DMS79 treated with DMSO at 0.1 percent for 48 hours (cell line): ENCODE results near the gene HAGHL.

ENCODE experiments used
- DNase-seq: peaks from one replicate; lab custom pipeline; 2025; lab: John Stamatoyannopoulos, UW

The HAGHL gene

DNA sequence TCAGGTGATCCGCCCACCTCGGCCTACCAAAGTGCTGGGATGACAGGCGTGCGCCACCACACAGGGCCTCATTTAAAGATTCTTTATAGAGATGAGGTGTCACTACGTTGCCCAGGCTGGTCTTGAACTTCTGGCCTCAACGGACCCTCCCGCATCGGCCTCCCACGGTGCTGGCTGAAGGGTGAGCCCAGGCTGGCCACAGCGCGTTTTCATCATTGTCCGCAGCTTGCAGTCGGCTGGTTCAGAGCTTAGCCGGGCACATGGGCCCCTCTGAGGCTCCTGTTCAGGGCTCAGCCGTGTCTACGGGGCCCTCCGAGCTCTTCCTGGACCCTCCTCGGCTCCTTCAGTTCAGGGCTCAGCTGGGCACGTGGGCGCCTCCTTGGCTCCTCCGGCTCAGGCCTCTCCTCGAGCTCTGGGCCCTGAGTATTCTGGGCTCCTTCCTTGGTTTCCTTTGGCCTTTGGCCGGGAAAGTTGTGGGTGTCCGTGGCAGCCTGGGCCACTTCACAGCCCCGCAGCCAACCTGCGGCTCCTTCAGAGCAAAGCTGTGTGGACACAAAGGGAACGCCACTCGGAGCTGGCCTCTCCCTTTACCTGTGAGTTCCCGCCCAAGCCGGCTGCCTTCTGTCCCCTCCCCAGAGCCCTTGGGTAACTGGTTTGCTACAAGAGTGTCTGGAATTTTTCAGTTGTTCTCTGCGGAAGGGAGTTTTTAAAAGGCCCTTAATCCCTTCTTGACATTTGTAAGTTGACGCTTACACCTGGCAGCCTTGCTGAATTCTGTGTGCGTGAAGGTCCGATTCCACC, 32.4 kb downstream of the HAGHL start:
- peak; percentile 17 for DNase-seq

GRCh38 chr16:760065-760464, 33.2 kb downstream of the HAGHL start:
- DNase-seq, result no peak

- DNase-seq, result no peak
These were observed 33.8 kb downstream of the HAGHL start, which contains the start of gene MSLN for GRCh38 chr16:760545-761343. Gene MSLN (plus strand): TSS chr16:760734. CDS start chr16:762681, 1,947 bp downstream.

DNA sequence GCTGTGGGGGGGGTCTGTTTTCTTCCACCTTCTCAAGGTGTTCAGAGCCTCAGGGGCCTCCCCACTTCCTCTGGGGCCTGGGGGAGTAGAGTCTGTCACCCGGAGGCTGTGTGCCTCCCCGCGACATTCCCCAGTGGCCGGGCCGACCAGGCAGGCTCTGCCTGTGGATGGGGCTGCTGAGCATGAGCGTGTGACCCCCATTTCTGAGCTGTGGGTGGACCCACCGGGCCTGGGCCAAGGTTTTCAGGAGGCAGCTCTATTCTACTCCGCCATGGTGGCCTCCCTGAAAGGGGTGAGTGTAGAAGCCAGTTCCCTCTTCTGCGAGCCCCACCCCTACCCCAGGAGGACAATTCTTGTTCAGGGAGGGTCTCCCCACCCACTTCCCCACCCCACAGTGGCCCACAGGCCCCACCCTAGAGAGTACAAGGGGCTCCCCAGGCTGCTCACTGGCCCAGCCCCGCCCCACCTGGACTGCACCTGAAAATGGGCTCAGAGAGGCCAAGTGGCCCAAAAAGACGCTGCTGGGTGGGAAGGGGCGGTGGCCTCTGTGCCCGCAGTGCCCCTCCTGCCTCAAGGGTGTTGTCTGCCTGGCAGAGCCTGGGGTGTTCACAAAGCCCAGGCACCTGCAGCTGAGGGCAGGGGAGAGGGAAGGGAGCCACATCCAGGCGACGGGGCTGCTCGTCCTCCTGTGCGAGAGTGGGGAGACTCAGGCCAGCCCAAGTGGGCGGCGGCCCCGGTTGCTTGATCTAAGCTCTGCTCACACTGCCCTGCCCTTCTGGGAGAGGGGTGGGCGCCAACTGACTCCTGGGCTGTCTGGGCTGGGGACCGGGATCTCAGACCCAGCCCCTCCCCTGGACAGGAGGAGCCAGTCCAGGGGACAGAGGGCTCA, 35.0 kb downstream of the HAGHL start:
- DNase-seq, result no peak

GRCh38 chr16:762595-763268, 35.8 kb downstream of the HAGHL start:
- DNase-seq, result no peak

DNA sequence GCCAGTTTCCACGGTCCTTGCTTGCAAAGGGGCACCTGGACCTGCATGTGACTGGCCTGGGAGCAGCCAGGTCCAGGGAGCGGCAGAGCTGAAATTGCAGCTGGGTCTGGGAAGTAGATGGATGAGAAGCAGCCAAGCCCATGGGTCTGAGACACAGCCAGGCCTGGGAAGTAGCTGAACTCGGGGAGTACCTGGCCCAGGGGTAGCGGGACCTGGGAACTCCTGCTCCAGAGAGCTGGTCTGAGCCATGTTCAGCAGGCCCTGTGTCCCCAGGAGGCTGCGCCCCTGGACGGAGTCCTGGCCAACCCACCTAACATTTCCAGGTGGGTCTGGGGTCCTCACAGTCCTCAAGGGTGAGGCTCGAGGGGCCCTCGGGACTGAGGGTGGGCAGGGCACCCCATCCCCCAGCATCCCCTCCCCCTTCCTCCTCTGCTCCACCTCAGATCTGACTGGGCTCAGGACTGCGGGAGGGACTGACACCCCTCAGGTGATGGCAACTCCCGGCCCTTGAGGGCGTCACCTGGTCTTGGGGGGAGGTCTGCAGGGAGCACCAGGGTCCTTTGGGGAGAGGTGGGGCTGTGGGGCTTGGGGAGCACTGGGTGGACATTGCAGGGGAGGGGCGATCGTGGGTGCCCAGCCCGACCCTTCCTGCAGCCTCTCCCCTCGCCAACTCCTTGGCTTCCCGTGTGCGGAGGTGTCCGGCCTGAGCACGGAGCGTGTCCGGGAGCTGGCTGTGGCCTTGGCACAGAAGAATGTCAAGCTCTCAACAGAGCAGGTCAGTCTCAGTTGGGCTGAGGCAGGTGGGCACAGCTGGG, 36.7 kb downstream of the HAGHL start:
- no peak for DNase-seq

- no peak for DNase-seq
These were observed 37.4 kb downstream of the HAGHL start for GRCh38 chr16:764184-764750.

DNA sequence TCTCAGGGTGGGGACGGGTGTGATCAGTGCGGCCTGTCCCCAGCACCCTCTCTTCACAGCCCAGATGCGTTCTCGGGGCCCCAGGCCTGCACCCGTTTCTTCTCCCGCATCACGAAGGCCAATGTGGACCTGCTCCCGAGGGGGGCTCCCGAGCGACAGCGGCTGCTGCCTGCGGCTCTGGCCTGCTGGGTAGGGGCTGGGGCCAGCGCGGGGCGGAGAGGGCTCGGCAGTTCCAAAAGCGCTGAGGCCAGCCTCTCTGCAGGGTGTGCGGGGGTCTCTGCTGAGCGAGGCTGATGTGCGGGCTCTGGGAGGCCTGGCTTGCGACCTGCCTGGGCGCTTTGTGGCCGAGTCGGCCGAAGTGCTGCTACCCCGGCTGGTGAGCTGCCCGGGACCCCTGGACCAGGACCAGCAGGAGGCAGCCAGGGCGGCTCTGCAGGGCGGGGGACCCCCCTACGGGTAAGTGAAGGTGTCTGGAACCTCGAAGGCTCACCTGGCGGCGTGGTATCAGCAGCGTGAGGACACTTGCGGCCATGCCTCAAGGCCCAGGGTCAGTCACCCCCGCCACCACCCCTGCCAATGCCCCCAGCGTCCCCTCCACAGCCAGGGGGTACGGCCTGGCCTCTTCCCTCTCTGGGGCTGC, 38.1 kb downstream of the HAGHL start:
- no peak for DNase-seq

- no peak for DNase-seq
These were observed 38.6 kb downstream of the HAGHL start for GRCh38 chr16:765488-765865.

- no peak for DNase-seq
These were observed 39.3 kb downstream of the HAGHL start for GRCh38 chr16:766008-766819.

DNA sequence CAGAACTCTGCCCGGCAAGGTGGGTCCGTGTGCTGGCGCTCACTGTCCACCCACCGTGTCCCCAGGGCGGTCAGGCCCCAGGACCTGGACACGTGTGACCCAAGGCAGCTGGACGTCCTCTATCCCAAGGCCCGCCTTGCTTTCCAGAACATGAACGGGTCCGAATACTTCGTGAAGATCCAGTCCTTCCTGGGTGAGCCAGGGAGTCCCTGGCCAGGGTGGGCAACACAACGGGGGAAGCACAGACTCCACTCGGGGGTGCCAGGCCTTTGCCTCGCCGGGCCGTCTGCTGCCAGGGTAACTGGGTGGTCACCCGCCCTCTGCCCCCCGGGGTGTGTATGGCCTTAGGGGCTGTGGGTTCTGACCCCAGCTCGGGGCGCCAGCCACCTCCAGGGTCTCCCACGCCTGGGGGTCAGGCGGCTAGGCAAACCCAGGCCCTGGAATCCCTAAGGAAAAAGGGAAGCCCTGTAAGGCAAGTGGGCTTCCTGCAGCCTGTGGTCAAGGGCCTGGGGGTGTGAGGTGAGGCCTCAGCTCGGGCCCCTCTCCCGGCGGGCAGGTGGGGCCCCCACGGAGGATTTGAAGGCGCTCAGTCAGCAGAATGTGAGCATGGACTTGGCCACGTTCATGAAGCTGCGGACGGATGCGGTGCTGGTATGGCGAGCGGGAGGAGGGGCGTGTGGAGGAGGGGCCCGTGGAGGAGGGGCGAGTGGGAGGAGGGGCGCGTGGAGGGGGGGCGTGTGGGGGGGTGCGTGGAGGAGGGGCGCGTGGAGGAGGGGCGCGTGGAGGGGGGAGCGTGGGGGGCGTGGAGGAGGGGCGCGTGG, 40.1 kb downstream of the HAGHL start:
- no peak for DNase-seq

GRCh38 chr16:767743-768235, 40.9 kb downstream of the HAGHL start:
- DNase-seq, result no peak

GRCh38 chr16:768428-768827, 41.5 kb downstream of the HAGHL start:
- DNase-seq, result no peak

- no peak for DNase-seq
These were observed 42.4 kb downstream of the HAGHL start for GRCh38 chr16:769184-769784.

GRCh38 chr16:769934-770333, 43.0 kb downstream of the HAGHL start:
- DNase-seq, result no peak

GRCh38 chr16:770411-770810, 43.5 kb downstream of the HAGHL start:
- DNase-seq, result no peak

DNA sequence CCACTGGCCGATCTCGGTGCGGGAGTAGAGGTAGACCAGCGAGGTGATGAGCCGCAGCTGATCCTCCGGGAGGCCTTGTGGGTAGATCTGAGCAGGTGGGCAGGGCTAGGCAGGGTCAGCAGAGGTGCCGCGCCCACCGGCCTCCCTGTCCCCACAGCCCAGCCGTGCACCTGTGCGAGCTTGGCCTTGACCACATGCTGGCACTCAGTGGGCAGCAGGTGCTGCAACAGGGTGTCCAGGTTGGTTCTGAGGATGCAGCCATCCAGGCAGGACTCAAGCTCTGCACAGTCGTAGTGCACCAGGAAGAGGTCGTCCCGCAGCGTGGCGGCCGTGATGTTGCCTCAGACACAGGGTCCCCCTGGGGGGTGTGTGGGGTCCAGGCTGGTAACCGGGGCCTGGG, 46.1 kb downstream of the HAGHL start:
- DNase-seq, result no peak
